Measurements from ENCODE around the gene PLOD3. TPM values are rescaled to one million over a fixed set of nuclear protein-coding genes. Genes with fewer than 3 reads are reported as not detected.

The PLOD3 gene
- total and polyA plus RNA-seq, 2 of the 8 experiments (the other 6 are each of a cell fraction or from before 2014, with no cell fraction given) = 28.4 to 47.2 TPM

- Histone ChIP-seq H4K91ac (replicated peaks; ENCODE audit: insufficient read length, low read length) (no peak overlapping the region), H2BK120ac (replicated peaks; ENCODE audit: low read depth, low read length) (no peak overlapping the region), H4K8ac (ENCODE audit: extremely low read depth, insufficient read depth, low read length) (peak overlapping the region; percentile 1; the same call in 1 of the 2 replicates), H3K79me2 (ENCODE audit: control insufficient read depth in 1 of 2, insufficient read depth in 2 of 2, low read length in 2 of 2) (no peaks in the 10 kb centered on the region), H3K56ac (replicated peaks; ENCODE audit: insufficient read length, low read depth, low read length) (no peak overlapping the region), H2AK5ac (ENCODE audit: low read depth, low read length) (no peak overlapping the region), H3K4ac (replicated peaks; ENCODE audit: insufficient read length, low read depth, low read length) (no peak overlapping the region), H3K4me1 (replicated peaks in 1 of 4; ENCODE audit: control insufficient read depth in 3 of 4, insufficient read depth in 4 of 4, low read length in 3 of 4) (peaks cover 0 to 24% (median 12%) of the 10 kb centered on the region in 4 experiments; a peak in 6 of 7 replicates), H2BK20ac (ENCODE audit: low read length) (no peak overlapping the region), H2BK5ac (ENCODE audit: low read depth, low read length) (no peak overlapping the region), H3K9me3 (ENCODE audit: insufficient read depth in 2 of 2, low read depth in 1 of 2, low read length in 1 of 2) (no peaks in the 10 kb centered on the region), H3K36me3 (ENCODE audit: control insufficient read depth in 2 of 4, insufficient read depth in 4 of 4, low read length in 3 of 4) (no peaks in the 10 kb centered on the region; a peak in 2 of 8 replicates), H3K4me3 (ENCODE audit: extremely low read depth in 1 of 4, insufficient read depth in 2 of 4, low read depth in 3 of 4, low read length in 4 of 4) (no peak overlapping the region), H3K27ac (ENCODE audit: low read depth, low read length) (no peak overlapping the region), H4K5ac (ENCODE audit: insufficient read length, low read depth, low read length) (no peak overlapping the region), H2AFZ (ENCODE audit: low read length) (no peak overlapping the region), H3K14ac (ENCODE audit: insufficient read length) (no peak overlapping the region), H2BK12ac (ENCODE audit: low read depth, low read length) (no peak overlapping the region), H3K23me2 (ENCODE audit: low read depth, low read length) (peaks cover 6% of the 10 kb centered on the region; the same call in 1 of the 2 replicates), H2BK15ac (ENCODE audit: low read length) (no peak overlapping the region), H3K23ac (ENCODE audit: insufficient read length) (no peak overlapping the region), H3K18ac (ENCODE audit: extremely low read depth, low read length) (no peak overlapping the region), H3K9ac (replicated peaks in 1 of 4; ENCODE audit: extremely low read depth in 1 of 4, low read depth in 3 of 4, low read length in 3 of 4) (no peak overlapping the region), H4K20me1 (replicated peaks in 1 of 2; ENCODE audit: control insufficient read depth in 1 of 2, insufficient read depth in 2 of 2, low read length in 2 of 2) (peaks cover 0 to 11% of the 10 kb centered on the region in 2 experiments), H3K4me2 (ENCODE audit: insufficient read depth in 1 of 2, low read depth in 2 of 2, low read length in 2 of 2) (no peak overlapping the region), H3K79me1 (ENCODE audit: low read depth, low read length) (no peaks in the 10 kb centered on the region), H3K27me3 (replicated peaks in 1 of 4; ENCODE audit: control insufficient read depth in 3 of 4, extremely low read depth in 1 of 4, insufficient read depth in 3 of 4, low read length in 3 of 4) (no peaks in the 10 kb centered on the region)
- no peak for DNase-seq (ENCODE audit: low read depth in 1 of 2, low spot score in 2 of 2)
- FAIRE-seq = no peak
- WGBS, 2 experiments (ENCODE audit: extremely low coverage in 1 of 2, insufficient coverage in 1 of 2, insufficient read length in 1 of 2, insufficient replicate concordance in 2 of 2, low coverage in 1 of 2, low lambda C conversion rate in 2 of 2, missing lambda C conversion rate in 1 of 2) = 83% methylated on average over 9 of the region's 9 CpGs; no CpG with 5 or more reads in 1 of the 2 experiments
- CTCF ChIA-PET (ENCODE audit: partially characterized antibody) = interaction anchor here (0.6 to 6.5 kb wide), 19 partner anchors 9 to 271 kb away, joined by 3 to 69 read pairs (median 4); partner anchors contain the start of genes FIS1, PLOD3 and ZNHIT1
- POLR2A ChIA-PET (ENCODE audit: partially characterized antibody) = interaction anchor here (0.6 to 3.9 kb wide), 8 partner anchors 9 to 71 kb away, joined by 3 to 23 read pairs (median 6); partner anchors contain the start of genes FIS1, PLOD3 and ZNHIT1
- TF ChIP-seq KDM1A (IDR thresholded peaks at IDR 0.05; ENCODE audit: borderline replicate concordance, low read length) = no peak
- no peak for TF ChIP-seq SP2 (IDR thresholded peaks at IDR 0.05; ENCODE audit: low read length)
- TF ChIP-seq TAF1 (IDR thresholded peaks at IDR 0.05; ENCODE audit: low read depth, low read length) = no peak
- TF ChIP-seq ATF3 (IDR thresholded peaks at IDR 0.05; ENCODE audit: insufficient read depth, low read depth, low read length) = no peak
- no peak for TF ChIP-seq GTF2F1 (IDR thresholded peaks at IDR 0.05; ENCODE audit: borderline replicate concordance, low read depth, low read length)
- TF ChIP-seq TAF7 (optimal IDR thresholded peaks at IDR 0.05; ENCODE audit: borderline replicate concordance, low read depth, low read length) = no peak
- TF ChIP-seq EGR1 (IDR thresholded peaks at IDR 0.05; ENCODE audit: borderline replicate concordance, low read depth, low read length) = no peak
- TF ChIP-seq CBX5 (IDR thresholded peaks at IDR 0.05; ENCODE audit: low read depth, low read length) = no peak
- no peak for TF ChIP-seq GABPA (IDR thresholded peaks at IDR 0.05; ENCODE audit: borderline replicate concordance, insufficient read depth, low read length)
- TF ChIP-seq PHF8 (conservative IDR thresholded peaks at IDR 0.05; ENCODE audit: low read depth, low read length) = no peak
- TF ChIP-seq POLR2A (IDR thresholded peaks at IDR 0.05; ENCODE audit: control extremely low read depth in 1 of 2, low read depth in 2 of 2, low read length in 2 of 2) = no peak
- TF ChIP-seq HDAC2 (IDR thresholded peaks at IDR 0.05; ENCODE audit: borderline replicate concordance in 1 of 2, low read depth in 2 of 2, low read length in 2 of 2) = no peak
- TF ChIP-seq SIX5 (IDR thresholded peaks at IDR 0.05; ENCODE audit: low read depth, low read length) = no peak
- TF ChIP-seq KDM5A (IDR thresholded peaks at IDR 0.05; ENCODE audit: low read length) = no peak
Observed at GRCh38 chr7:101235522-101235921, 18.1 kb upstream of the PLOD3 start.
